ENCODE data around the gene PIEZO1.

DNA sequence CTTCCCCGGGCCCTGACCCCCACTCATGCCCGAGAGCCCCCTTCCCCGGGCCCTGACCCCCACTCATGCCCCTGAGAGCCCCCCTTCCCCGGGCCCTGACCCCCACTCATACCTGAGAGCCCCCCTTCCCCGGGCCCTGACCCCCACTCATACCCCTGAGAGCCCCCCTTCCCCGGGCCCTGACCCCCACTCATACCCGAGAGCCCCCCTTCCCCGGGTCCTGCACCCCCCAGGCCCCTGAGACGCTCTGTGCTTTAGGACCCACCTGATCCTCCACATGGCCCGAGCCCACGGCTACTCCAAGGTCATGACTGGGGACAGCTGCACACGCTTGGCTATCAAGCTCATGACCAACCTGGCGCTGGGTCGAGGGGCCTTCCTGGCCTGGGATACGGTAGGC lies 72.0 kb downstream of the PIEZO1 start:
- TF ChIP-seq, protein P1, sequence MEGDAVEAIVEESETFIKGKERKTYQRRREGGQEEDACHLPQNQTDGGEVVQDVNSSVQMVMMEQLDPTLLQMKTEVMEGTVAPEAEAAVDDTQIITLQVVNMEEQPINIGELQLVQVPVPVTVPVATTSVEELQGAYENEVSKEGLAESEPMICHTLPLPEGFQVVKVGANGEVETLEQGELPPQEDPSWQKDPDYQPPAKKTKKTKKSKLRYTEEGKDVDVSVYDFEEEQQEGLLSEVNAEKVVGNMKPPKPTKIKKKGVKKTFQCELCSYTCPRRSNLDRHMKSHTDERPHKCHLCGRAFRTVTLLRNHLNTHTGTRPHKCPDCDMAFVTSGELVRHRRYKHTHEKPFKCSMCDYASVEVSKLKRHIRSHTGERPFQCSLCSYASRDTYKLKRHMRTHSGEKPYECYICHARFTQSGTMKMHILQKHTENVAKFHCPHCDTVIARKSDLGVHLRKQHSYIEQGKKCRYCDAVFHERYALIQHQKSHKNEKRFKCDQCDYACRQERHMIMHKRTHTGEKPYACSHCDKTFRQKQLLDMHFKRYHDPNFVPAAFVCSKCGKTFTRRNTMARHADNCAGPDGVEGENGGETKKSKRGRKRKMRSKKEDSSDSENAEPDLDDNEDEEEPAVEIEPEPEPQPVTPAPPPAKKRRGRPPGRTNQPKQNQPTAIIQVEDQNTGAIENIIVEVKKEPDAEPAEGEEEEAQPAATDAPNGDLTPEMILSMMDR (IDR thresholded peaks at IDR 0.05) = no peak
- TF ChIP-seq POLR2A (IDR thresholded peaks at IDR 0.05) = no peak
